Psoas muscle (tissue), 8 donors: ENCODE data around the gene ZNF277. TPM values are rescaled to one million over a fixed set of nuclear protein-coding genes. Genes with fewer than 3 reads are reported as not detected.

ENCODE experiments used
- ATAC-seq, 4 donors: fragments of 200-7000 bp; cut with Tn5 transposase; one replicate each; pipeline ENCODE4 v1.9.1; 2020; ENCODE audit warnings: moderate library complexity in 3 of 4, mild to moderate bottlenecking in 2 of 4
- DNase-seq, 2 donors: peaks; one replicate each; pipeline ENCODE4 v3.0.0-alpha.2; 2020
- H3K27ac ChIP-seq: fragments of 200-600 bp; one replicate; pipeline ENCODE4 v1.8.0; 2022
- H3K27me3 ChIP-seq, 3 donors: fragments of 200-600 bp in 1 of 3; one replicate each; pipeline versions ENCODE4 v1.6.1 to v1.8.0; 2013 to 2022; ENCODE audit warnings: low read length in 2 of 3, mild to moderate bottlenecking in 2 of 3, moderate library complexity in 1 of 3; ENCODE audit not compliant: insufficient read depth in 3 of 3
- H3K36me3 ChIP-seq, 2 donors: fragments of 200-600 bp in 1 of 2; one replicate each; pipeline versions ENCODE4 v1.6.1 to v1.8.0; 2013 to 2022; ENCODE audit warnings: low read depth in 1 of 2, mild to moderate bottlenecking in 1 of 2, moderate library complexity in 1 of 2; ENCODE audit not compliant: insufficient read depth in 1 of 2
- H3K4me1 ChIP-seq: fragments of 200-600 bp; one replicate; pipeline ENCODE4 v1.8.0; 2022
- H3K4me3 ChIP-seq: fragments of 200-600 bp; one replicate; pipeline ENCODE4 v1.8.0; 2022; ENCODE audit warnings: mild to moderate bottlenecking
- H3K9me3 ChIP-seq: fragments of 200-600 bp; one replicate; pipeline ENCODE4 v1.8.0; 2022
- CTCF ChIP-seq: fragments of 200-600 bp; IDR thresholded peaks from one replicate; pipeline ENCODE4 v1.8.0; 2022; ENCODE audit warnings: antibody characterized with exemption
- WGBS, 3 donors: extraction: QIAGEN DNeasy Blood & Tissue Kit; methylation state at CpG; one replicate each; pipeline versions ENCODE4 v1.1.6 to v1.1.7; 2013; 5-methylcytosine and 5-hydroxymethylcytosine counted together
- intact Hi-C, 2 donors: fragments of 100-400 bp; cut with DNase I; formaldehyde crosslinking; loops; one replicate each; pipeline versions ENCODE4 v1.11.0 to v1.14.2; 2022
- polyA plus RNA-seq, 3 donors: library from polyadenylated mRNA; stranded (reverse); fragments of 200-250 nt; gene quantifications; one replicate each; pipeline ENCODE4 v1.2.3, GENCODE V29; 2013
- total RNA-seq, 4 donors: library from RNA; stranded (reverse); fragmentation: NEBNext Ultra II Directional in 2 of 4; extraction: Animal tissue kit (Norgen Biotek cat#: 25700) in 2 of 4; gene quantifications; one replicate each; pipeline versions ENCODE4 v1.2.1 to v1.2.4, GENCODE V29; 2021 to 2023
- donor health status: healthy with polysubstance abuse.
- donor health status: DM: no; HTN: no; CAD: no; lungs with moderate emphysema.
- donor health status: Bipolar disorder and iron deficiency.
- donor health status: healthy.
- donor health status: DM: yes; HTN: yes; CAD: no.
- donor health status: DM: no; HTN: no; CAD: no.
- donor health status: DM: no; HTN: no; CAD: no.
- donor health status: DM: yes; HTN: yes; CAD: no.

The ZNF277 gene
- total and polyA plus RNA-seq, 7 donors: 6.9 to 16.7 (median 11.6) TPM

GRCh38 chr7:112160771-112161150, 45.7 kb upstream of the ZNF277 start:
- DNase-seq (no peak), ATAC-seq (peak in 1 of 4 donors; percentile 15)
- 63 to 80% (median 78%) methylated on average over 7 of the region's 7 CpGs for WGBS, 3 donors
- no peak for TF ChIP-seq CTCF
- intact Hi-C loops: no loop called here
- Histone ChIP-seq H3K4me1 (peaks cover 45% of the 10 kb centered on the region), H3K27ac (no peak overlapping the region), H3K4me3 (no peak overlapping the region), H3K27me3 (no peaks in the 10 kb centered on the region), H3K9me3 (no peaks in the 10 kb centered on the region), H3K36me3 (no peaks in the 10 kb centered on the region)

- Histone ChIP-seq H3K9me3 (no peaks in the 10 kb centered on the region), H3K27ac (no peak overlapping the region), H3K4me3 (no peak overlapping the region), H3K27me3 (no peaks in the 10 kb centered on the region), H3K4me1 (peaks cover 45% of the 10 kb centered on the region), H3K36me3 (no peaks in the 10 kb centered on the region)
- intact Hi-C loops: no loop called here
- no peak for DNase-seq
- TF ChIP-seq CTCF: no peak
- ATAC-seq: no peak
- 76 to 77% (median 76%) methylated on average over 3 of the region's 3 CpGs for WGBS, 3 donors
Measured at GRCh38 chr7:112161253-112162141, 45.0 kb upstream of the ZNF277 start.

- DNase-seq (peak; percentile 22 to 31), ATAC-seq (peak in 3 of 4 donors; percentile 52 to 66 (median 64))
- Histone ChIP-seq H3K9me3 (no peaks in the 10 kb centered on the region), H3K27me3 (no peaks in the 10 kb centered on the region), H3K36me3 (no peaks in the 10 kb centered on the region), H3K4me1 (peaks cover 44% of the 10 kb centered on the region), H3K27ac (no peak overlapping the region), H3K4me3 (no peak overlapping the region)
- WGBS, 3 donors: 50 to 61% (median 56%) methylated on average over 2 of the region's 2 CpGs
- intact Hi-C loops: no loop called here
- no peak for TF ChIP-seq CTCF
Measured at GRCh38 chr7:112162142-112162766, 44.2 kb upstream of the ZNF277 start.

- intact Hi-C loops: no loop called here
- H3K4me1 ChIP-seq: peaks cover 40% of the 10 kb centered on the region
- no peaks in the 10 kb centered on the region for H3K27me3 ChIP-seq
- no peak overlapping the region for H3K27ac ChIP-seq
- H3K9me3 ChIP-seq: no peaks in the 10 kb centered on the region
- no peak overlapping the region for H3K4me3 ChIP-seq
- ATAC-seq (no peak), DNase-seq (no peak)
- no peaks in the 10 kb centered on the region for H3K36me3 ChIP-seq
- TF ChIP-seq CTCF: no peak
- 69 to 77% (median 70%) methylated on average over 6 of the region's 6 CpGs for WGBS, 3 donors
Measured at GRCh38 chr7:112162784-112163506, 43.5 kb upstream of the ZNF277 start.
